GM12801 (cell line): ENCODE measurements around the gene FILIP1L.

Experiments
- CTCF ChIP-seq: IDR thresholded peaks from one replicate; pipeline ENCODE4 v1.5.1; 2011; ENCODE audit warnings: control low read depth; ENCODE audit not compliant: insufficient read length; ENCODE audit errors: extremely low read depth

FILIP1L gene

GRCh38 chr3:100072326-100073048 lies 41.8 kb downstream of the FILIP1L start:
- TF ChIP-seq CTCF = no peak

GRCh38 chr3:100069472-100069871 lies 44.8 kb downstream of the FILIP1L start:
- no peak for TF ChIP-seq CTCF

GRCh38 chr3:100068826-100069225 lies 45.5 kb downstream of the FILIP1L start:
- TF ChIP-seq CTCF = no peak

- no peak for TF ChIP-seq CTCF
These were observed 46.7 kb downstream of the FILIP1L start for GRCh38 chr3:100067589-100067988.

- no peak for TF ChIP-seq CTCF
These were observed 50.3 kb downstream of the FILIP1L start for GRCh38 chr3:100063929-100064461.

- TF ChIP-seq CTCF = no peak
These were observed 51.6 kb downstream of the FILIP1L start for GRCh38 chr3:100062665-100063064.

GRCh38 chr3:100060685-100061484 lies 53.4 kb downstream of the FILIP1L start:
- no peak for TF ChIP-seq CTCF
